HepG2 (cell line): Measurements from ENCODE around the gene ZNF117. TPM values are rescaled to one million over a fixed set of nuclear protein-coding genes. Genes with fewer than 3 reads are reported as not detected.

Source experiments
- BRD4 ChIP-seq: sonication (generic); formaldehyde crosslinking; IDR thresholded peaks from 2 replicates; pipeline ENCODE4 v1.4.0; 2020; ENCODE audit warnings: missing genetic modification reagents
- CCDC6 ChIP-seq: sonication (generic); formaldehyde crosslinking; IDR thresholded peaks from 2 replicates; pipeline ENCODE4 v1.8.1; 2022; ENCODE audit warnings: mild to moderate bottlenecking, missing genetic modification reagents, moderate library complexity
- EEA1 ChIP-seq: sonication (generic); formaldehyde crosslinking; IDR thresholded peaks from 2 replicates; pipeline ENCODE4 v1.5.1; 2020; ENCODE audit warnings: mild to moderate bottlenecking, missing genetic modification reagents, borderline replicate concordance
- GRHL1 ChIP-seq: sonication (generic); formaldehyde crosslinking; conservative IDR thresholded peaks from 2 replicates; pipeline ENCODE4 v1.8.0; 2022; ENCODE audit warnings: missing genetic modification reagents
- HMGXB4 ChIP-seq, 2 experiments: sonication (generic) in 1 of 2; formaldehyde crosslinking in 1 of 2; IDR thresholded peaks; 2 replicates each; pipeline versions ENCODE4 v1.4.0 to v1.6.1; 2018 to 2020; ENCODE audit warnings: missing genetic modification reagents in 2 of 2, borderline replicate concordance in 1 of 2, low read depth in 1 of 2, mild to moderate bottlenecking in 1 of 2, missing biosample characterization in 1 of 2
- KDM1A ChIP-seq: IDR thresholded peaks from 2 replicates; pipeline ENCODE4 v1.6.1; 2016; ENCODE audit warnings: missing compliant biosample characterization
- MAFG ChIP-seq: sonication (generic); formaldehyde crosslinking; IDR thresholded peaks from 2 replicates; pipeline ENCODE4 v1.5.1; 2020; ENCODE audit warnings: mild to moderate bottlenecking, missing genetic modification reagents
- MED1 ChIP-seq: sonication (generic); formaldehyde crosslinking; IDR thresholded peaks from 2 replicates; pipeline ENCODE4 v1.4.0; 2020; ENCODE audit warnings: missing genetic modification reagents
- NCOA5 ChIP-seq: sonication (generic); formaldehyde crosslinking; IDR thresholded peaks from 2 replicates; pipeline ENCODE4 v1.4.0; 2020; ENCODE audit warnings: missing genetic modification reagents
- NRL ChIP-seq: sonication (generic); formaldehyde crosslinking; IDR thresholded peaks from 2 replicates; pipeline ENCODE4 v1.5.0; 2020; ENCODE audit warnings: missing genetic modification reagents, mild to moderate bottlenecking, moderate library complexity, borderline replicate concordance
- PCBP1 ChIP-seq: fragments of 200-400 bp; formaldehyde crosslinking; IDR thresholded peaks from 2 replicates; pipeline ENCODE4 v1.6.1; 2017; ENCODE audit warnings: mild to moderate bottlenecking, low read depth, low read length, borderline replicate concordance
- SRY ChIP-seq: sonication (generic); formaldehyde crosslinking; IDR thresholded peaks from 2 replicates; pipeline ENCODE4 v1.8.0; 2022; ENCODE audit warnings: mild to moderate bottlenecking, missing genetic modification reagents
- SSRP1 ChIP-seq: IDR thresholded peaks from 2 replicates; pipeline ENCODE4 v1.6.1; 2016; ENCODE audit warnings: control low read depth
- TAF1 ChIP-seq: sonication (generic); formaldehyde crosslinking; IDR thresholded peaks from 2 replicates; pipeline ENCODE4 v1.4.0; 2020; ENCODE audit warnings: missing genetic modification reagents
- TBL1XR1 ChIP-seq: fragments of 150-350 bp; IDR thresholded peaks from 2 replicates; pipeline ENCODE4 v1.6.1; 2014; ENCODE audit warnings: borderline replicate concordance, low read length; ENCODE audit not compliant: partially characterized antibody
- TGIF2 ChIP-seq: IDR thresholded peaks from 2 replicates; pipeline ENCODE4 v1.6.1; 2016; ENCODE audit warnings: control low read depth, missing compliant biosample characterization
- ZNF10 ChIP-seq: sonication (generic); formaldehyde crosslinking; IDR thresholded peaks from 2 replicates; pipeline ENCODE4 v1.4.0; 2020; ENCODE audit warnings: mild to moderate bottlenecking, low read depth, missing genetic modification reagents, borderline replicate concordance
- ZNF367 ChIP-seq: sonication (generic); formaldehyde crosslinking; IDR thresholded peaks from 2 replicates; pipeline ENCODE4 v1.4.0; 2020; ENCODE audit warnings: missing genetic modification reagents, borderline replicate concordance
- ZNF569 ChIP-seq: sonication (generic); formaldehyde crosslinking; IDR thresholded peaks from 2 replicates; pipeline ENCODE4 v1.5.0; 2020; ENCODE audit warnings: mild to moderate bottlenecking, missing genetic modification reagents, moderate library complexity, borderline replicate concordance
- ZSCAN22 ChIP-seq: sonication (generic); formaldehyde crosslinking; IDR thresholded peaks from 2 replicates; pipeline ENCODE4 v1.4.0; 2020; ENCODE audit warnings: mild to moderate bottlenecking, missing genetic modification reagents
- polyA plus RNA-seq, 8 experiments: library from polyadenylated mRNA; depleted of rRNA in 3 of 8; stranded (reverse) in 7 of 8; unstranded in 1 of 8; fragments of >200 nt; fragmentation: Illumina TruSeq in 4 of 8; extraction: Trizol in 4 of 8; gene quantifications; 2 replicates each; pipeline versions ENCODE4 v1.2.1 to v1.2.3, GENCODE V29; 2011 to 2016; ENCODE audit warnings: low read depth in 4 of 8, missing spikeins in 1 of 8, mixed read lengths in 1 of 8; ENCODE audit not compliant: insufficient read depth in 1 of 8
- total RNA-seq, 5 experiments: library from RNA; depleted of rRNA; stranded (reverse); fragments of >200 nt; fragmentation: Illumina TruSeq; extraction: Trizol; gene quantifications; 2 replicates each; pipeline ENCODE4 v1.2.3, GENCODE V29; 2016; ENCODE audit warnings: low read depth in 1 of 5
- TF ChIP-seq, protein P1 (sequence below): sonication (generic); formaldehyde crosslinking; IDR thresholded peaks from 2 replicates; pipeline ENCODE4 v1.9.0; 2022; ENCODE audit warnings: missing genetic modification reagents, mild to moderate bottlenecking, borderline replicate concordance
- TF ChIP-seq, protein P2 (sequence below): sonication (generic); formaldehyde crosslinking; IDR thresholded peaks from 2 replicates; pipeline ENCODE4 v1.5.1; 2020; ENCODE audit warnings: missing genetic modification reagents, mild to moderate bottlenecking, borderline replicate concordance

The ZNF117 gene
- total and polyA plus RNA-seq, 2 of the 13 experiments (the other 11 are each of a cell fraction or from before 2014, with no cell fraction given), result 6.6 to 20.0 TPM

DNA sequence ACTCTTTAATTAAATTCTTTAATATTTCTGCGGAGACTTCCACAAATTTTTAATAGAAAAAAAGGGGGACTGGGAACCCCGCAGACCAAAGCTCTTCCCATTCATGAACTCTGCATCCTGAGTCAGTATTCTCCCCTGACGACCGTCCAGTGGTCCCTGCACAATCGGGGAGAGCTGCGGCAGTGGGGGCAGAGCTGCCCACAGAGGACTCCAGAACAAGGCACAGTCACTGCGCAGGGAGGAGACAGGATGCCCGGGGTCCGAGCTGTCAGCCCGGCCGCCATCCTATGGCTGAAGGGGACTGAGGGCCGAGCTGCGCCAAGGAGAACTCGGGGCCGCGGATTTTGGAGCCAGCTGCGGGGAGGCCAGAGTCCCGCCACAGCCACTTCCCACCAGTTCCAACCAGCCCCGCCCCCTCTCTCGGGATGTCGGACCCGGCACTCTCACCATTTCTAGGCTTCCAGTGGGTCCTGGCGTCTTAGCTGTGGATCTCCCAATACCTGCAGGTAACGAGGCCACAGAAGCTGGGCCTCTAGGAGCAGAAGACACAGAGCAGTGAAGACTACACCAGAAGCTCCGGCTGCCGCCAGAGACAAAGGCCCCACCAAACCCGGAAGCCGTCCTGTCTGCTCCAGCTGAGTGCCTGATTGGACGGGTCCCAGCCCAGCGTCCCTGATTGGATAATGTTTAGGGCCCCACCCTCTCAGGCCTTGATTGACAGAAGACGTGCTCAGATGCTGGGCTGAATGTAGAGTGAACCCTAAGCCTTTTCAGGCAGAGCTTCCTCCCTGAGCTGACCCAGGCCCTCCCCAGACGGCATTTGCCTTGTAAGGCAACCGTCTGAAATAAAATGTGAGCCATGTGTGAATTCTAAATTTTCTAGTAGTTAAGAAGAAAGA, 15.5 kb upstream of the ZNF117 start, which contains the start of gene ERV3-1 (continued):
- TF ChIP-seq EEA1 (no peak), ZNF569 (CRISPR knock-in tag) (no peak), TAF1 (CRISPR knock-in tag) (peak; percentile 95), GRHL1 (CRISPR knock-in tag) (no peak), SRY (CRISPR knock-in tag) (0 out of 2 replicates have a peak, but pooled peaks have one; percentile 79), ZSCAN22 (no peak), ZNF10 (CRISPR knock-in tag) (no peak), TGIF2 (peak; percentile 75), BRD4 (peak; percentile 86), NRL (CRISPR knock-in tag) (peak; percentile 82; the same call in 1 of the 2 replicates), HMGXB4 (CRISPR knock-in tag; IDR thresholded peaks at IDR 0.05; ENCODE audit: borderline replicate concordance in 1 of 2, low read depth in 1 of 2) (peak in 1 of 2 experiments; percentile 53; a peak in 2 of 4 replicates), TBL1XR1 (no peak), SSRP1 (CRISPR knock-in tag) (no peak), KDM1A (CRISPR knock-in tag) (no peak), MAFG (CRISPR knock-in tag) (no peak), PCBP1 (no peak), MED1 (peak; percentile 52), ZNF367 (CRISPR knock-in tag) (no peak), NCOA5 (CRISPR knock-in tag) (no peak), CCDC6 (CRISPR knock-in tag) (peak; percentile 67; the same call in 1 of the 2 replicates)
- TF ChIP-seq, protein P1, sequence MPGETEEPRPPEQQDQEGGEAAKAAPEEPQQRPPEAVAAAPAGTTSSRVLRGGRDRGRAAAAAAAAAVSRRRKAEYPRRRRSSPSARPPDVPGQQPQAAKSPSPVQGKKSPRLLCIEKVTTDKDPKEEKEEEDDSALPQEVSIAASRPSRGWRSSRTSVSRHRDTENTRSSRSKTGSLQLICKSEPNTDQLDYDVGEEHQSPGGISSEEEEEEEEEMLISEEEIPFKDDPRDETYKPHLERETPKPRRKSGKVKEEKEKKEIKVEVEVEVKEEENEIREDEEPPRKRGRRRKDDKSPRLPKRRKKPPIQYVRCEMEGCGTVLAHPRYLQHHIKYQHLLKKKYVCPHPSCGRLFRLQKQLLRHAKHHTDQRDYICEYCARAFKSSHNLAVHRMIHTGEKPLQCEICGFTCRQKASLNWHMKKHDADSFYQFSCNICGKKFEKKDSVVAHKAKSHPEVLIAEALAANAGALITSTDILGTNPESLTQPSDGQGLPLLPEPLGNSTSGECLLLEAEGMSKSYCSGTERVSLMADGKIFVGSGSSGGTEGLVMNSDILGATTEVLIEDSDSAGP (CRISPR knock-in tag), result peak; percentile 78
- TF ChIP-seq, protein P2, sequence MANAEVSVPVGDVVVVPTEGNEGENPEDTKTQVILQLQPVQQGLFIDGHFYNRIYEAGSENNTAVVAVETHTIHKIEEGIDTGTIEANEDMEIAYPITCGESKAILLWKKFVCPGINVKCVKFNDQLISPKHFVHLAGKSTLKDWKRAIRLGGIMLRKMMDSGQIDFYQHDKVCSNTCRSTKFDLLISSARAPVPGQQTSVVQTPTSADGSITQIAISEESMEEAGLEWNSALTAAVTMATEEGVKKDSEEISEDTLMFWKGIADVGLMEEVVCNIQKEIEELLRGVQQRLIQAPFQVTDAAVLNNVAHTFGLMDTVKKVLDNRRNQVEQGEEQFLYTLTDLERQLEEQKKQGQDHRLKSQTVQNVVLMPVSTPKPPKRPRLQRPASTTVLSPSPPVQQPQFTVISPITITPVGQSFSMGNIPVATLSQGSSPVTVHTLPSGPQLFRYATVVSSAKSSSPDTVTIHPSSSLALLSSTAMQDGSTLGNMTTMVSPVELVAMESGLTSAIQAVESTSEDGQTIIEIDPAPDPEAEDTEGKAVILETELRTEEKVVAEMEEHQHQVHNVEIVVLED (CRISPR knock-in tag), result no peak; the same call in 1 of the 2 replicates
